ENCODE data around the gene GRK6. TPM values are rescaled to one million over a fixed set of nuclear protein-coding genes. Genes with fewer than 3 reads are reported as not detected.

Gene GRK6
- total and polyA plus RNA-seq, 2 experiments from 2014 or later, result 13.0 to 56.8 TPM

GRCh38 chr5:177468685-177469628 is 42.5 kb downstream of the GRK6 start:
- H3K27me3 Mint-ChIP-seq (ENCODE audit: insufficient read depth, low read depth, poor library complexity), result peaks cover 20% of the 10 kb centered on the region
- peak; percentile 86 for DNase-seq (ENCODE audit: low spot score)
- H3K27ac Mint-ChIP-seq, result peak overlapping the region; percentile 89
- Histone ChIP-seq H3K36me3 (ENCODE audit: insufficient read depth) (peaks cover 32% of the 10 kb centered on the region), H3K79me2 (replicated peaks; ENCODE audit: insufficient read depth) (peaks cover 56% of the 10 kb centered on the region), H3K4me3 (0 out of 2 replicates have a peak overlapping the region, but pooled peaks have one; percentile 37), H4K20me1 (replicated peaks; ENCODE audit: insufficient read depth) (peaks cover 45% of the 10 kb centered on the region), H3K4me1 (ENCODE audit: insufficient read depth) (peaks cover 35% of the 10 kb centered on the region), H3K4me2 (peak overlapping the region; percentile 92), H3K27ac (ENCODE audit: low read depth) (peak overlapping the region; percentile 90), H2AFZ (no peak overlapping the region), H3F3A (replicated peaks; ENCODE audit: low read depth) (peaks cover 33% of the 10 kb centered on the region), H3K9me2 (ENCODE audit: insufficient read depth) (no peaks in the 10 kb centered on the region), H3K27me3 (ENCODE audit: insufficient read depth) (no peaks in the 10 kb centered on the region)
- H3K9me3 Mint-ChIP-seq, result peaks cover 12% of the 10 kb centered on the region
- H3K4me3 Mint-ChIP-seq, result no peak overlapping the region; the same call in 2 of the 3 replicates
- TF ChIP-seq JUNB (IDR thresholded peaks at IDR 0.05; ENCODE audit: unreplicated experiment) (no peak), REST (IDR thresholded peaks at IDR 0.05; ENCODE audit: unreplicated experiment) (no peak), CTCF (conservative IDR thresholded peaks at IDR 0.05; ENCODE audit: low read depth in 2 of 2) (no peak), ZNF114 (CRISPR knock-in tag; IDR thresholded peaks at IDR 0.05) (no peak), EZH2 (IDR thresholded peaks at IDR 0.05; ENCODE audit: low read depth, unreplicated experiment) (no peak), ETS1 (IDR thresholded peaks at IDR 0.05) (no peak), POLR2AphosphoS5 (IDR thresholded peaks at IDR 0.05; ENCODE audit: low read depth) (no peak), EZH2phosphoT487 (IDR thresholded peaks at IDR 0.05; ENCODE audit: unreplicated experiment) (no peak), CREB1 (CRISPR knock-in tag; IDR thresholded peaks at IDR 0.05; ENCODE audit: low read depth) (no peak), ZNF462 (CRISPR knock-in tag; IDR thresholded peaks at IDR 0.05) (no peak), NANOG (IDR thresholded peaks at IDR 0.05; ENCODE audit: borderline replicate concordance) (no peak), STAT1 (IDR thresholded peaks at IDR 0.05; ENCODE audit: unreplicated experiment) (no peak)
- peaks cover 31% of the 10 kb centered on the region for H3K4me1 Mint-ChIP-seq
- ATAC-seq, result peak; percentile 32
- peaks cover 77% of the 10 kb centered on the region for H3K36me3 Mint-ChIP-seq (ENCODE audit: low read depth)

Data from GM23338 (cell line).